Measurements from ENCODE around the gene SF3A1.
A peak's percentile ranks its signal among the peaks of the same experiment; 100 is the strongest.

Gene SF3A1

DNA sequence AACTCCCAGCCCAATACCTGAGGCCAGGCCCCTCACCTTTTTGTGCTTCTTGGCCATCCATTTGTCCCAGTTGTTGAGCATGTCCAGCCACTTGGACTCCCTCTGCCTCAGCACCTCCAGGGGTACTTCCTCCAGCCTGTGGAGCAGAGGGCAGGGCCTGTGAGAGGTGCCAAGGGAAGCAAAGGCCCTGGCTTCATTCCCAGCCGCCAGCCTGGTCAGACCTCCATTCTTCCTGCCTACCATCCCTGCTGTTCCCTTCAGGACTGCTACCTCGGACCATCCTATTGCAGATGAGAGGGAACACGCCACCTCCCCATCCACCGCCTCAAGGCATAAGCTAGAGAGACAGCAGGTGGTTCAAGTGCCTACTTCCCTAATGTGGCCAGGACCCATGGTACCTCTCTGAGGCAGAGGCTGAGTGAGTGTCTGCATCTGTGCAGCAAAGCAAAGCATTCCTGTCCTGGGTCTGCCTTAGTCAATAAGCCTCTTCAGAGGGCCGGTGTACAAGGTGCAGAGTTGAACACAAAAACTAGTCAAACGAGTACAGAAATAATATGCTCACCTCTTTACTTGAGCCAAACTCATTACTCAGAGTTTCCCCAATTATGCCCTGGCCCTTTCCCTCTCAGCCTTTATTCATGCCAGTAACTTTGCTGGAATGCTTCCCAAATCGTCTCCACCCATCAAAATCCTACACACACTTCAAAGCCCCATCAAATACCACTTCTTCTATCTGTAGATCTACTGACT is 52.0 kb downstream of the SF3A1 start:
- TF ChIP-seq, protein P1, sequence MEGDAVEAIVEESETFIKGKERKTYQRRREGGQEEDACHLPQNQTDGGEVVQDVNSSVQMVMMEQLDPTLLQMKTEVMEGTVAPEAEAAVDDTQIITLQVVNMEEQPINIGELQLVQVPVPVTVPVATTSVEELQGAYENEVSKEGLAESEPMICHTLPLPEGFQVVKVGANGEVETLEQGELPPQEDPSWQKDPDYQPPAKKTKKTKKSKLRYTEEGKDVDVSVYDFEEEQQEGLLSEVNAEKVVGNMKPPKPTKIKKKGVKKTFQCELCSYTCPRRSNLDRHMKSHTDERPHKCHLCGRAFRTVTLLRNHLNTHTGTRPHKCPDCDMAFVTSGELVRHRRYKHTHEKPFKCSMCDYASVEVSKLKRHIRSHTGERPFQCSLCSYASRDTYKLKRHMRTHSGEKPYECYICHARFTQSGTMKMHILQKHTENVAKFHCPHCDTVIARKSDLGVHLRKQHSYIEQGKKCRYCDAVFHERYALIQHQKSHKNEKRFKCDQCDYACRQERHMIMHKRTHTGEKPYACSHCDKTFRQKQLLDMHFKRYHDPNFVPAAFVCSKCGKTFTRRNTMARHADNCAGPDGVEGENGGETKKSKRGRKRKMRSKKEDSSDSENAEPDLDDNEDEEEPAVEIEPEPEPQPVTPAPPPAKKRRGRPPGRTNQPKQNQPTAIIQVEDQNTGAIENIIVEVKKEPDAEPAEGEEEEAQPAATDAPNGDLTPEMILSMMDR (IDR thresholded peaks at IDR 0.05), result no peak
- Mint-ChIP-seq H3K9me3 (no peaks in the 10 kb centered on the region), H3K27ac (peak overlapping the region; percentile 70), H3K27me3 (ENCODE audit: low read depth, poor library complexity) (peaks cover under 1% of the 10 kb centered on the region), H3K36me3 (ENCODE audit: low read depth) (no peaks in the 10 kb centered on the region), H3K4me1 (peaks cover 36% of the 10 kb centered on the region), H3K4me3 (no peak overlapping the region)
- DNase-seq, result no peak

DNA sequence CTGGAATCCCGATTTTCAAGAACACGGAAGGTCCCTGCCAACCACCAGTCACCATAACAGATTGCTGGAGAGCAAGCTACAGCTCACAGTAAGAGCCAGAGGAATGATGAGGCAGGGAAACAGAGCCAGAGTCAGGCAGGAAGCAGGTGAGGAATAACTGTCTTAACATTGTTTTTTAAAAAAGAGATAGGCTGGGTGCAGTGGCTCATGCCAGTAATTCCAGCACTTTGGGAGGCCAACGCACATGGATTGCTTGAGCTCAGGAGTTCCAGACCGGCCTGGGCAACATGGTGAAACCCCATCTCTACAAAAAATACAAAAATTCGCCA is 53.9 kb downstream of the SF3A1 start:
- Mint-ChIP-seq H3K27me3 (ENCODE audit: low read depth, poor library complexity) (no peaks in the 10 kb centered on the region), H3K36me3 (ENCODE audit: low read depth) (no peaks in the 10 kb centered on the region), H3K4me1 (peaks cover 20% of the 10 kb centered on the region), H3K9me3 (no peaks in the 10 kb centered on the region), H3K27ac (peak overlapping the region; percentile 23), H3K4me3 (no peak overlapping the region)
- DNase-seq, result no peak
- TF ChIP-seq, protein P1 (IDR thresholded peaks at IDR 0.05), result no peak

DNA sequence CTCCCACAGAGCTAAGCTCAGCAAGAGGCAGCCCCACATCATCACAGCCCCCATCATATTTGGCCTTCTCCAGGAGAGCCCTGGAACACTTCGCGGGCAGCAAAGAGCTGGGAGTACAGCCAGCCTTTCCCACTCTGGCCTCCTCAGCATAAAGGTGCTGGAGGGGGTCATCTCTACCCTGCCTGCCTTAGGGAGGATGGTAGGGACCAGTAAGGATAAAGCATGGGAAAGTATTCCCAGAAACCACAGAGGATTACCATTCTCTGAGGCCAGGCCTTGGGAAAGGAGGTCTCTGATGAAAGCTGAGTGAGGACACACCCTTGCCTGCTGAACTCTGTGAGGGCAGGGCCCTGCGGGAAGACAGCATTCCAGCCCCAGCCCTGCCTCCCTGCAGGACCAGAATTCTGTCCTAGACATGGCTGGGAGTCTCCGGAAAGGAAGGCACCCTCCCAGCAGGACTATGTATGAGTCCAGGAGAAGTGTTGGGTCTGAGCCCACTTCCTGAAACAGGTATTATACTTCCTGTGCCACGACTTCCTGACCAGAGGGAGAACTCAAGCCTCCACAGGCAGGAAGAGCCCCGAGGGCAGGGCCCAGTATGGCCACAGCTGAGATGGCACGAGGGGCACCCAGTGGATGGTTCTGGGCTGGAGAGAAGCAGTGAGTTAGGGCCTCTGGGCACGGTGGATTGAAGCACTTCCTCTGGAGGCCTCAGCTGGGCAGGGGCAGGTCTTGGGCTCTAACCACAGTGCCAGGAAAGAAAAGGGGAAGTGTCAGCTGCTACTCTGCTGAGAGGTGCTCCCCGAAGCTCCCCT is 54.5 kb downstream of the SF3A1 start:
- Mint-ChIP-seq H3K36me3 (ENCODE audit: low read depth) (no peaks in the 10 kb centered on the region), H3K9me3 (no peaks in the 10 kb centered on the region), H3K27me3 (ENCODE audit: low read depth, poor library complexity) (no peaks in the 10 kb centered on the region), H3K4me1 (peaks cover 16% of the 10 kb centered on the region), H3K27ac (no peak overlapping the region), H3K4me3 (no peak overlapping the region)
- no peak for DNase-seq
- TF ChIP-seq, protein P1 (IDR thresholded peaks at IDR 0.05), result no peak

DNA sequence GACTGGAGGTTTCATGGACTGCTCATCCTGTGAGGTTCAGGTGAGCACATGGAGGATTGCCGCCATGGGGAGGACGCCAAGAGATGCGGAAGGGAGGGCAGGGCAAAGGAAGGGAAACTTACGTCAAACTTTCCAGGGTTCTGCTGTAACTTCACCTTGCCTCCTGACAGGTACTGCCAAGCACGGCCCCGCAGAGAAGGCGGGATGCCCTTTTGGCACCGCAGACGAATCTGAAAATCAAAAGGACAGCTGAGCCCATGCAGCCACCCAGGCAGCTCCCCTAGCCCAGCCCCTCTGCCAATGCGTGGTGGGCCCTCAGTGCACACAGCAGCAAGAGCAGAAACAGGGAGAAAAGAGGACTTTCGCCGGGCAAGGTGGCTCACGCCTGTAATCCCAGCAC is 57.4 kb downstream of the SF3A1 start:
- TF ChIP-seq, protein P1 (IDR thresholded peaks at IDR 0.05), result no peak
- H3K9me3 Mint-ChIP-seq, result no peaks in the 10 kb centered on the region
- H3K36me3 Mint-ChIP-seq (ENCODE audit: low read depth), result no peaks in the 10 kb centered on the region

DNA sequence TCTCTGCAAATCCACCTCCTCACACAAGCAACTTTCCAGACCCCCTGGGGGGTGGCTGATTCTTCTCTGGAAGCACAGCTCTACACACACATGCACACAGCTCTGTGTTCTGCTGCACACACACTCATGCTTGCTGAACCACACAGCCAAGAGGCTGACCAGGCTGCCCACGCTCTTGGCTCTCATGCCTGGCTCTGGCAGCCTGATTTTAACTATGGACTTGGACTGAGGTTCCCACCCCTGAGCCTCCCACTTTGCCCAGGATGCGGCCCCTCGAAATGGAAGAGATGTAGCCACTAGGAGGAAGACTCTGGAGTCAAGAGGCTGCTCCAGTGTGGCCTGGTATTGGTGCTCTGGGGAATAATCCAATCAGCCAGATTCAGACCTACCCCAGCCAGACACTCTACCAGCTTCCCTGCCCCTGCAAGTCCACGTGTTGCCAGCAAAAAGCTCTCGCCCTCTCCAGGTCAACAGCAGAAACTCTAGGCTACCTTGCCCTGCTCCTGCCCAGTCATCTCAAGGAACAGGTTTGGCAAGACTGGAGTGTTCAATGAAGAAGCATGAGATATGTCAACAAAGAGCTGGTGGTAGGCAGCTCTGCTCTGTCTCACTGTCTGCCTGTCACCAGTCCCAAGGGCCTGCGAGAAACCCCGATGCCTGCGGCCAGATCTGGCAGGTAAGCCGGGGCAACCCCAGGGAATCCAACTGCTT is 58.5 kb downstream of the SF3A1 start:
- H3K4me1 Mint-ChIP-seq, result peaks cover 17% of the 10 kb centered on the region
- no peaks in the 10 kb centered on the region for H3K9me3 Mint-ChIP-seq
- H3K27ac Mint-ChIP-seq, result no peak overlapping the region
- TF ChIP-seq, protein P1 (IDR thresholded peaks at IDR 0.05), result no peak
- no peaks in the 10 kb centered on the region for H3K27me3 Mint-ChIP-seq (ENCODE audit: low read depth, poor library complexity)
- H3K36me3 Mint-ChIP-seq (ENCODE audit: low read depth), result no peaks in the 10 kb centered on the region
- H3K4me3 Mint-ChIP-seq, result no peak overlapping the region
- DNase-seq, result no peak

More for the DNA sequence above, 57.4 kb downstream of the SF3A1 start:
- H3K27me3 Mint-ChIP-seq (ENCODE audit: low read depth, poor library complexity), result no peaks in the 10 kb centered on the region
- H3K4me3 Mint-ChIP-seq, result no peak overlapping the region
- peaks cover 7% of the 10 kb centered on the region for H3K4me1 Mint-ChIP-seq
- no peak overlapping the region for H3K27ac Mint-ChIP-seq
- no peak for DNase-seq
